HepG2 (cell line): ENCODE measurements around the gene PLD2. TPM values are rescaled to one million over a fixed set of nuclear protein-coding genes. Genes with fewer than 3 reads are reported as not detected.
A peak's percentile ranks its signal among the peaks of the same experiment; 100 is the strongest.

ENCODE experiments used
- ATAC-seq: fragments of 200-7000 bp; cut with Tn5 transposase; 3 replicates; pipeline ENCODE4 v1.9.1; 2020; ENCODE audit warnings: mild to moderate bottlenecking, moderate library complexity
- BruUV-seq: library from RNA; stranded (reverse); fragments of 400-500 nt; replicated peaks from 2 replicates; lab custom pipeline; 2021; lab: Mats Ljungman, UMichigan
- CTCF ChIA-PET: fragments of 300-600 bp; formaldehyde crosslinking; extraction: SDS; loops from one replicate; lab custom pipeline; 2021; ENCODE audit warnings: low total read pairs, inconsistent platforms, low intra/inter-chr PET ratio; lab: Yijun Ruan, JAX
- POLR2A ChIA-PET: fragments of 350-600 bp; sonication (Branson Sonifier 250); formaldehyde crosslinking; loops from one replicate; lab custom pipeline; 2020; ENCODE audit warnings: antibody characterized with exemption, inconsistent platforms; lab: Yijun Ruan, JAX
- DNase-seq: peaks from one replicate; pipeline ENCODE4 v3.0.0-alpha.2; 2015; ENCODE audit warnings: low spot score
- FAIRE-seq: peaks from 3 replicates; lab custom pipeline; 2011; peaks lifted over from hg19 to GRCh38; lab: Jason Lieb, UNC
- H2AFZ ChIP-seq: one replicate; pipeline ENCODE4 v1.6.1; 2011; ENCODE audit warnings: low read length, inconsistent platforms
- H3K27ac ChIP-seq: fragments of 300-600 bp; 3 replicates; pipeline ENCODE4 v1.8.0; 2011; ENCODE audit warnings: mixed run types, mild to moderate bottlenecking, mixed read lengths, low read length, inconsistent platforms; ENCODE audit not compliant: insufficient read depth; ENCODE audit errors: extremely low read length
- H3K27me3 ChIP-seq, 2 experiments: fragments of 200-600 bp in 1 of 2; 2 replicates in 1 of 2; 3 replicates in 1 of 2; pipeline versions ENCODE4 v1.6.0 to v1.8.0; 2011; ENCODE audit warnings: low read length in 2 of 2, mild to moderate bottlenecking in 2 of 2, moderate library complexity in 2 of 2, inconsistent platforms in 1 of 2; ENCODE audit not compliant: insufficient read depth in 2 of 2, control insufficient read depth in 1 of 2
- H3K36me3 ChIP-seq, 2 experiments: fragments of 200-600 bp in 1 of 2; replicated peaks in 1 of 2; 2 replicates in 1 of 2; 3 replicates in 1 of 2; pipeline versions ENCODE4 v1.5.1 to v1.8.0; 2011; ENCODE audit warnings: low read length in 2 of 2, inconsistent platforms in 1 of 2; ENCODE audit not compliant: insufficient read depth in 2 of 2, control insufficient read depth in 1 of 2
- H3K4me1 ChIP-seq: 2 replicates; pipeline ENCODE4 v1.5.1; 2012; ENCODE audit warnings: low read length, inconsistent platforms; ENCODE audit not compliant: insufficient read depth
- H3K4me2 ChIP-seq: 2 replicates; pipeline ENCODE4 v1.6.0; 2011; ENCODE audit warnings: low read depth, low read length, inconsistent platforms
- H3K4me3 ChIP-seq, 3 experiments: fragments of 200-600 bp in 1 of 3; sonication (generic), shearing (Covaris generic) in 1 of 3; replicated peaks in 1 of 3; 2 replicates each; pipeline ENCODE4 v1.5.1; 2011 to 2016; ENCODE audit warnings: low read length in 3 of 3, inconsistent platforms in 2 of 3, low read depth in 2 of 3, mild to moderate bottlenecking in 2 of 3, control low read depth in 1 of 3, mixed read lengths in 1 of 3; ENCODE audit not compliant: insufficient read depth in 1 of 3
- H3K79me2 ChIP-seq: one replicate; pipeline ENCODE4 v1.6.1; 2011; ENCODE audit warnings: low read length, inconsistent platforms; ENCODE audit not compliant: insufficient read depth
- H3K9ac ChIP-seq: 2 replicates; pipeline ENCODE4 v1.6.0; 2011; ENCODE audit warnings: mild to moderate bottlenecking, low read depth, low read length, inconsistent platforms; ENCODE audit not compliant: insufficient read depth
- H3K9me3 ChIP-seq: 2 replicates; pipeline ENCODE4 v1.5.1; 2012; ENCODE audit warnings: mild to moderate bottlenecking, low read length
- H4K20me1 ChIP-seq: 2 replicates; pipeline ENCODE4 v1.6.0; 2011; ENCODE audit warnings: inconsistent platforms, mild to moderate bottlenecking, low read length, moderate library complexity; ENCODE audit not compliant: insufficient read depth
- EP300 ChIP-seq, 3 experiments: sonication (generic) in 1 of 3; formaldehyde crosslinking in 1 of 3; IDR thresholded peaks; 2 replicates each; pipeline versions ENCODE4 v1.5.1 to v1.6.1; 2011 to 2020; ENCODE audit warnings: low read depth in 2 of 3, low read length in 2 of 3, borderline replicate concordance in 1 of 3, improper control_type of control experiment in 1 of 3, mild to moderate bottlenecking in 1 of 3, missing genetic modification reagents in 1 of 3, moderate library complexity in 1 of 3
- HNRNPL ChIP-seq: fragments of 200-400 bp; formaldehyde crosslinking; IDR thresholded peaks from 2 replicates; pipeline ENCODE4 v1.6.1; 2017; ENCODE audit warnings: mild to moderate bottlenecking, low read depth, low read length
- PRMT3 ChIP-seq: sonication (generic); formaldehyde crosslinking; IDR thresholded peaks from 2 replicates; pipeline ENCODE4 v1.8.1; 2022; ENCODE audit warnings: low read depth, mild to moderate bottlenecking, moderate library complexity, missing genetic modification reagents, borderline replicate concordance
- SOX13 ChIP-seq, 3 experiments: fragments of 450-650 bp in 1 of 3; sonication (generic) in 1 of 3; formaldehyde crosslinking in 1 of 3; IDR thresholded peaks in 2 of 3; conservative IDR thresholded peaks in 1 of 3; 2 replicates each; pipeline versions ENCODE4 v1.5.0 to v1.6.1; 2016 to 2020; ENCODE audit warnings: antibody characterized with exemption in 1 of 3, mild to moderate bottlenecking in 1 of 3, missing compliant biosample characterization in 1 of 3, missing genetic modification reagents in 1 of 3, moderate library complexity in 1 of 3
- ZBTB8A ChIP-seq: sonication (generic); formaldehyde crosslinking; IDR thresholded peaks from 2 replicates; pipeline ENCODE4 v1.4.0; 2020; ENCODE audit warnings: mild to moderate bottlenecking, low read depth, missing genetic modification reagents, borderline replicate concordance
- ZNF251 ChIP-seq: sonication (generic); formaldehyde crosslinking; IDR thresholded peaks from 2 replicates; pipeline ENCODE4 v1.9.0; 2021; ENCODE audit warnings: mild to moderate bottlenecking, missing genetic modification reagents
- ZNF33A ChIP-seq: sonication (generic); formaldehyde crosslinking; IDR thresholded peaks from 2 replicates; pipeline ENCODE4 v1.5.1; 2020; ENCODE audit warnings: missing genetic modification reagents, mild to moderate bottlenecking, moderate library complexity, borderline replicate concordance
- ZNF776 ChIP-seq: sonication (generic); formaldehyde crosslinking; IDR thresholded peaks from 2 replicates; pipeline ENCODE4 v1.4.0; 2020; ENCODE audit warnings: mild to moderate bottlenecking, missing genetic modification reagents
- ZNF816 ChIP-seq: sonication (generic); formaldehyde crosslinking; IDR thresholded peaks from 2 replicates; pipeline ENCODE4 v1.8.0; 2022; ENCODE audit warnings: missing genetic modification reagents, mild to moderate bottlenecking, borderline replicate concordance
- ZSCAN29 ChIP-seq: sonication (generic); formaldehyde crosslinking; conservative IDR thresholded peaks from 2 replicates; pipeline ENCODE4 v1.4.0; 2020; ENCODE audit warnings: mild to moderate bottlenecking, missing genetic modification reagents
- WGBS: methylation state at CpG from one replicate; pipeline ENCODE4 v1.1.6; 2017; ENCODE audit warnings: low lambda C conversion rate; 5-methylcytosine and 5-hydroxymethylcytosine counted together
- in situ Hi-C: cut with HindIII; loops from 2 replicates; pipeline ENCODE4 v1.10.0; 2017; ENCODE audit warnings: low pct_unique_long_range_greater_than_20kb; ENCODE audit not compliant: extremely low pct_ligation_motif_present
- intact Hi-C: fragments of 100-400 bp; cut with micrococcal nuclease; formaldehyde crosslinking; loops from one replicate; pipeline ENCODE4 v1.10.0; 2022; ENCODE audit not compliant: unreplicated experiment
- polyA plus RNA-seq, 8 experiments: library from polyadenylated mRNA; depleted of rRNA in 3 of 8; stranded (reverse) in 7 of 8; unstranded in 1 of 8; fragments of >200 nt; fragmentation: Illumina TruSeq in 4 of 8; extraction: Trizol in 4 of 8; gene quantifications; 2 replicates each; pipeline versions ENCODE4 v1.2.1 to v1.2.3, GENCODE V29; 2011 to 2016; ENCODE audit warnings: low read depth in 4 of 8, missing spikeins in 1 of 8, mixed read lengths in 1 of 8; ENCODE audit not compliant: insufficient read depth in 1 of 8
- total RNA-seq, 5 experiments: library from RNA; depleted of rRNA; stranded (reverse); fragments of >200 nt; fragmentation: Illumina TruSeq; extraction: Trizol; gene quantifications; 2 replicates each; pipeline ENCODE4 v1.2.3, GENCODE V29; 2016; ENCODE audit warnings: low read depth in 1 of 5
- TF ChIP-seq, protein P1 (sequence below): sonication (generic); formaldehyde crosslinking; conservative IDR thresholded peaks from 2 replicates; pipeline ENCODE4 v1.8.0; 2022; ENCODE audit warnings: low read depth, missing genetic modification reagents
- TF ChIP-seq, protein P2 (sequence below): sonication (generic); formaldehyde crosslinking; IDR thresholded peaks from 2 replicates; pipeline ENCODE4 v1.5.1; 2020; ENCODE audit warnings: missing genetic modification reagents, mild to moderate bottlenecking, borderline replicate concordance
- TF ChIP-seq, protein P3 (sequence below): sonication (generic); formaldehyde crosslinking; IDR thresholded peaks from 2 replicates; pipeline ENCODE4 v1.9.0; 2022; ENCODE audit warnings: low read depth, missing genetic modification reagents

The PLD2 gene
- total and polyA plus RNA-seq, 2 of the 13 experiments (the other 11 are each of a cell fraction or from before 2014, with no cell fraction given): 13.4 to 29.7 TPM

DNA sequence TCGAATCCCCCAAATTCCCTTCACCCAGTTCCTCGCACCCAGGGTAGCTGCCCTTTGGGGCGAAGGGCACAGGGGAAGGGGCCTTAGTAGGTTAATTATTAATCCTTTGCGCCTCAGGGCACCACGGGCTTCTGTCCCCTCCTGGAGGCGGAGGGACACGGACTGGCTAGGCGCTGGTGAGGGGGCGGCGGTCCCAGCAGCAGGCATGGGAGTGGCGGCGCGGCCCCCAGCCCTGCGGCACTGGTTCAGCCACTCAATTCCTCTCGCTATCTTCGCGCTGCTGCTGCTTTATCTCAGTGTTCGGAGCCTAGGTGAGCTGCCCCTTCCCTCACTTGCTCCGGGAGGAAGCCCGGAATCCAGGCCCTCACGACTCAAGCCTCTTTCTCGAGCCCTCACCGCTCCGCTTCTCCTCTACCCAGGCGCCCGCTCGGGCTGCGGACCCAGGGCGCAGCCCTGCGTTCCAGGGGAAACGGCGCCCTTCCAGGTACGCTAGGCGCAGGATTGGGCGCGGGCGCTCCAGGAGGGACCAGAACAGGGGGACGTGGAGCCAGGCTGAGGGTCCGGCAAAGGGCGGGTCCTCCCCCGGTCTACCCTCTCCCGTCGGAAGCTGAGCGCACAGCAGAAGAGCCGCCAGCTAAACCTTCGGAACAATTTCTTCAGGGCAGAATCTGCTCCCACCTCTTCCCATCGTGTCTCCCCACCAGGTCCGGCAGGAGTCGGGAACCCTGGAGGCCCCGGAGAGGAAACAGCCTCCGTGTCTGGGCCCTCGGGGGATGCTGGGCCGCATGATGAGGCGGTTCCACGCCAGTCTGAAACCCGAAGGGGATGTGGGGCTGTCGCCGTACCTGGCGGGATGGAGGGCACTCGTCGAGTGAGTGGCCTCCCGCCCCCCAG, 17.9 kb upstream of the PLD2 start, which contains the start of gene GLTPD2:
Gene GLTPD2 (plus strand): TSS at position 158 of the 894 bp plus-strand sequence. CDS start 48 bp downstream, at position 206.
- no peaks in the 10 kb centered on the region for H4K20me1 ChIP-seq
- ChIA-PET CTCF (interaction anchor here (1.5 to 4.1 kb wide), 5 partner anchors 10 to 100 kb away, joined by 4 to 51 read pairs (median 10); partner anchors contain the start of genes ARRB2 and MED11), POLR2A (interaction anchor here (0.8 to 6.4 kb wide), 30 partner anchors 10 to 151 kb away, joined by 3 to 317 read pairs (median 8); partner anchors contain the start of genes ARRB2, CXCL16, MED11 and MINK1)
- peak within 1 kb of the TSS; percentile 97 for H3K9ac ChIP-seq
- peak within 1 kb of the TSS; percentile 96 for H3K27ac ChIP-seq
- TSS peak; percentile 91 for BruUV-seq
- no peaks in the 10 kb centered on the region for H3K9me3 ChIP-seq
- peak within 1 kb of the TSS; percentile 96 for H3K4me2 ChIP-seq
- H3K36me3 ChIP-seq: peaks cover 0 to 1% of the 10 kb centered on the region in 2 experiments; a peak in 3 of 5 replicates
- in situ Hi-C loops (loop anchor here (10.0 kb wide), 1 partner anchor 54 kb away; the partner anchor contains the start of genes CXCL16, MED11 and ZMYND15), intact Hi-C loops (loop anchor here (1.0 to 2.0 kb wide), 3 partner anchors 30 to 79 kb away; partner anchors contain the start of genes ARRB2 and MED11)
- DNase-seq: peak; percentile 82
- peak; percentile 71 for FAIRE-seq
- no peak within 1 kb of the TSS for H2AFZ ChIP-seq
- H3K4me1 ChIP-seq: peaks cover 28% of the 10 kb centered on the region
- H3K79me2 ChIP-seq: peaks cover 15% of the 10 kb centered on the region
- peak within 1 kb of the TSS; percentile 89 to 94 (median 91) for H3K4me3 ChIP-seq
- H3K27me3 ChIP-seq: no peaks in the 10 kb centered on the region; a peak in 1 of 5 replicates
- peak; percentile 80 for ATAC-seq
- 1% methylated on average over 29 of the region's 62 CpGs for WGBS
- TF ChIP-seq EP300 (IDR thresholded peaks at IDR 0.05; ENCODE audit: low read depth in 2 of 2, low read length in 2 of 2) (no peak; a peak in 1 of 4 replicates), EP300 (CRISPR knock-in tag; IDR thresholded peaks at IDR 0.05; ENCODE audit: borderline replicate concordance) (no peak), PRMT3 (CRISPR knock-in tag) (no peak), ZNF33A (no peak), ZNF816 (CRISPR knock-in tag) (peak; percentile 82), SOX13 (IDR thresholded peaks at IDR 0.05) (no peak), SOX13 (CRISPR knock-in tag; conservative IDR thresholded peaks at IDR 0.05 in 1 of 2, IDR thresholded peaks at IDR 0.05 in 1 of 2) (peak in 1 of 2 experiments; percentile 77; a peak in 2 of 4 replicates), ZNF251 (CRISPR knock-in tag) (no peak), ZNF776 (CRISPR knock-in tag) (no peak; the same call in 1 of the 2 replicates), ZSCAN29 (CRISPR knock-in tag) (no peak), ZBTB8A (CRISPR knock-in tag) (no peak; the same call in 1 of the 2 replicates), HNRNPL (peak; percentile 89)
- TF ChIP-seq, protein P1, sequence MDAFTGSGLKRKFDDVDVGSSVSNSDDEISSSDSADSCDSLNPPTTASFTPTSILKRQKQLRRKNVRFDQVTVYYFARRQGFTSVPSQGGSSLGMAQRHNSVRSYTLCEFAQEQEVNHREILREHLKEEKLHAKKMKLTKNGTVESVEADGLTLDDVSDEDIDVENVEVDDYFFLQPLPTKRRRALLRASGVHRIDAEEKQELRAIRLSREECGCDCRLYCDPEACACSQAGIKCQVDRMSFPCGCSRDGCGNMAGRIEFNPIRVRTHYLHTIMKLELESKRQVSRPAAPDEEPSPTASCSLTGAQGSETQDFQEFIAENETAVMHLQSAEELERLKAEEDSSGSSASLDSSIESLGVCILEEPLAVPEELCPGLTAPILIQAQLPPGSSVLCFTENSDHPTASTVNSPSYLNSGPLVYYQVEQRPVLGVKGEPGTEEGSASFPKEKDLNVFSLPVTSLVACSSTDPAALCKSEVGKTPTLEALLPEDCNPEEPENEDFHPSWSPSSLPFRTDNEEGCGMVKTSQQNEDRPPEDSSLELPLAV (CRISPR knock-in tag): no peak
- TF ChIP-seq, protein P2, sequence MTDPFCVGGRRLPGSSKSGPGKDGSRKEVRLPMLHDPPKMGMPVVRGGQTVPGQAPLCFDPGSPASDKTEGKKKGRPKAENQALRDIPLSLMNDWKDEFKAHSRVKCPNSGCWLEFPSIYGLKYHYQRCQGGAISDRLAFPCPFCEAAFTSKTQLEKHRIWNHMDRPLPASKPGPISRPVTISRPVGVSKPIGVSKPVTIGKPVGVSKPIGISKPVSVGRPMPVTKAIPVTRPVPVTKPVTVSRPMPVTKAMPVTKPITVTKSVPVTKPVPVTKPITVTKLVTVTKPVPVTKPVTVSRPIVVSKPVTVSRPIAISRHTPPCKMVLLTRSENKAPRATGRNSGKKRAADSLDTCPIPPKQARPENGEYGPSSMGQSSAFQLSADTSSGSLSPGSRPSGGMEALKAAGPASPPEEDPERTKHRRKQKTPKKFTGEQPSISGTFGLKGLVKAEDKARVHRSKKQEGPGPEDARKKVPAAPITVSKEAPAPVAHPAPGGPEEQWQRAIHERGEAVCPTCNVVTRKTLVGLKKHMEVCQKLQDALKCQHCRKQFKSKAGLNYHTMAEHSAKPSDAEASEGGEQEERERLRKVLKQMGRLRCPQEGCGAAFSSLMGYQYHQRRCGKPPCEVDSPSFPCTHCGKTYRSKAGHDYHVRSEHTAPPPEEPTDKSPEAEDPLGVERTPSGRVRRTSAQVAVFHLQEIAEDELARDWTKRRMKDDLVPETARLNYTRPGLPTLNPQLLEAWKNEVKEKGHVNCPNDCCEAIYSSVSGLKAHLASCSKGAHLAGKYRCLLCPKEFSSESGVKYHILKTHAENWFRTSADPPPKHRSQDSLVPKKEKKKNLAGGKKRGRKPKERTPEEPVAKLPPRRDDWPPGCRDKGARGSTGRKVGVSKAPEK (CRISPR knock-in tag): 0 out of 2 replicates have a peak, but pooled peaks have one; percentile 34
- TF ChIP-seq, protein P3, sequence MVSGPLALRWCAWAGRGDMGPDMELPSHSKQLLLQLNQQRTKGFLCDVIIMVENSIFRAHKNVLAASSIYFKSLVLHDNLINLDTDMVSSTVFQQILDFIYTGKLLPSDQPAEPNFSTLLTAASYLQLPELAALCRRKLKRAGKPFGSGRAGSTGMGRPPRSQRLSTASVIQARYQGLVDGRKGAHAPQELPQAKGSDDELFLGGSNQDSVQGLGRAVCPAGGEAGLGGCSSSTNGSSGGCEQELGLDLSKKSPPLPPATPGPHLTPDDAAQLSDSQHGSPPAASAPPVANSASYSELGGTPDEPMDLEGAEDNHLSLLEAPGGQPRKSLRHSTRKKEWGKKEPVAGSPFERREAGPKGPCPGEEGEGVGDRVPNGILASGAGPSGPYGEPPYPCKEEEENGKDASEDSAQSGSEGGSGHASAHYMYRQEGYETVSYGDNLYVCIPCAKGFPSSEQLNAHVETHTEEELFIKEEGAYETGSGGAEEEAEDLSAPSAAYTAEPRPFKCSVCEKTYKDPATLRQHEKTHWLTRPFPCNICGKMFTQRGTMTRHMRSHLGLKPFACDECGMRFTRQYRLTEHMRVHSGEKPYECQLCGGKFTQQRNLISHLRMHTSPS (CRISPR knock-in tag): peak; percentile 77; the same call in 1 of the 2 replicates
